ENCODE results near the gene ATP9B. TPM values are rescaled to one million over a fixed set of nuclear protein-coding genes. Genes with fewer than 3 reads are reported as not detected.

Gene ATP9B
- total RNA-seq, 1 donor from 2014 or later: 37.3 TPM

GRCh38 chr18:79333046-79333445 is 263.9 kb downstream of the ATP9B start:
- DNase-seq (ENCODE audit: low spot score): no peak
- peaks cover 6% of the 10 kb centered on the region for H3K27me3 Mint-ChIP-seq (ENCODE audit: unreplicated experiment)
- no peak for TF ChIP-seq CTCF (IDR thresholded peaks at IDR 0.05; ENCODE audit: unreplicated experiment)
- no peaks in the 10 kb centered on the region for H3K9me3 Mint-ChIP-seq (ENCODE audit: unreplicated experiment)
- H3K4me1 Mint-ChIP-seq (ENCODE audit: unreplicated experiment): peaks cover 30% of the 10 kb centered on the region
- no peak overlapping the region for H3K4me3 Mint-ChIP-seq (ENCODE audit: unreplicated experiment)
- H3K27ac Mint-ChIP-seq (ENCODE audit: unreplicated experiment): no peak overlapping the region
- H3K36me3 Mint-ChIP-seq (ENCODE audit: low read depth, unreplicated experiment): peaks cover 18% of the 10 kb centered on the region

GRCh38 chr18:79334496-79335233 is 265.5 kb downstream of the ATP9B start:
- Mint-ChIP-seq H3K27ac (ENCODE audit: unreplicated experiment) (no peak overlapping the region), H3K4me3 (ENCODE audit: unreplicated experiment) (no peak overlapping the region), H3K36me3 (ENCODE audit: low read depth, unreplicated experiment) (peaks cover 32% of the 10 kb centered on the region), H3K9me3 (ENCODE audit: unreplicated experiment) (no peaks in the 10 kb centered on the region), H3K27me3 (ENCODE audit: unreplicated experiment) (peaks cover 11% of the 10 kb centered on the region), H3K4me1 (ENCODE audit: unreplicated experiment) (peaks cover 39% of the 10 kb centered on the region)
- no peak for DNase-seq (ENCODE audit: low spot score)
- TF ChIP-seq CTCF (IDR thresholded peaks at IDR 0.05; ENCODE audit: unreplicated experiment): no peak

GRCh38 chr18:79335833-79336360 is 266.7 kb downstream of the ATP9B start:
- peaks cover 36% of the 10 kb centered on the region for H3K4me1 Mint-ChIP-seq (ENCODE audit: unreplicated experiment)
- H3K27ac Mint-ChIP-seq (ENCODE audit: unreplicated experiment): peak overlapping the region; percentile 81
- no peak overlapping the region for H3K4me3 Mint-ChIP-seq (ENCODE audit: unreplicated experiment)
- no peak for TF ChIP-seq CTCF (IDR thresholded peaks at IDR 0.05; ENCODE audit: unreplicated experiment)
- H3K27me3 Mint-ChIP-seq (ENCODE audit: unreplicated experiment): peaks cover 11% of the 10 kb centered on the region
- DNase-seq (ENCODE audit: low spot score): no peak
- peaks cover 29% of the 10 kb centered on the region for H3K36me3 Mint-ChIP-seq (ENCODE audit: low read depth, unreplicated experiment)
- H3K9me3 Mint-ChIP-seq (ENCODE audit: unreplicated experiment): no peaks in the 10 kb centered on the region

- peaks cover 36% of the 10 kb centered on the region for H3K4me1 Mint-ChIP-seq (ENCODE audit: unreplicated experiment)
- no peak for DNase-seq (ENCODE audit: low spot score)
- peak overlapping the region; percentile 76 for H3K4me3 Mint-ChIP-seq (ENCODE audit: unreplicated experiment)
- H3K9me3 Mint-ChIP-seq (ENCODE audit: unreplicated experiment): no peaks in the 10 kb centered on the region
- peaks cover 29% of the 10 kb centered on the region for H3K36me3 Mint-ChIP-seq (ENCODE audit: low read depth, unreplicated experiment)
- H3K27ac Mint-ChIP-seq (ENCODE audit: unreplicated experiment): peak overlapping the region; percentile 81
- peaks cover 11% of the 10 kb centered on the region for H3K27me3 Mint-ChIP-seq (ENCODE audit: unreplicated experiment)
- TF ChIP-seq CTCF (IDR thresholded peaks at IDR 0.05; ENCODE audit: unreplicated experiment): no peak
These were observed 267.5 kb downstream of the ATP9B start for GRCh38 chr18:79336556-79337142.

GRCh38 chr18:79337184-79337583 is 268.0 kb downstream of the ATP9B start:
- peaks cover 29% of the 10 kb centered on the region for H3K36me3 Mint-ChIP-seq (ENCODE audit: low read depth, unreplicated experiment)
- H3K9me3 Mint-ChIP-seq (ENCODE audit: unreplicated experiment): no peaks in the 10 kb centered on the region
- H3K4me1 Mint-ChIP-seq (ENCODE audit: unreplicated experiment): peaks cover 36% of the 10 kb centered on the region
- DNase-seq (ENCODE audit: low spot score): no peak
- no peak overlapping the region for H3K4me3 Mint-ChIP-seq (ENCODE audit: unreplicated experiment)
- peaks cover 13% of the 10 kb centered on the region for H3K27me3 Mint-ChIP-seq (ENCODE audit: unreplicated experiment)
- no peak for TF ChIP-seq CTCF (IDR thresholded peaks at IDR 0.05; ENCODE audit: unreplicated experiment)
- peak overlapping the region; percentile 81 for H3K27ac Mint-ChIP-seq (ENCODE audit: unreplicated experiment)

All from endothelial cell (in vitro differentiated cells).